K562 (cell line): ENCODE measurements around the gene NTSR1.

Source experiments
- TF ChIP-seq, protein P1 (sequence below): fragments of 250-450 bp; sonication (Bioruptor Pico); IDR thresholded peaks from 2 replicates; pipeline ENCODE4 v1.8.0; 2021; ENCODE audit warnings: borderline replicate concordance, mild to moderate bottlenecking, moderate library complexity; ENCODE audit not compliant: poor library complexity, severe bottlenecking
- TF ChIP-seq, protein P2 (sequence below), 2 experiments: fragments of 200-800 bp in 1 of 2; sonication (Bioruptor generic) in 1 of 2; sonication (generic) in 1 of 2; formaldehyde crosslinking in 1 of 2; IDR thresholded peaks in 1 of 2; conservative IDR thresholded peaks in 1 of 2; 2 replicates each; pipeline versions ENCODE4 v1.5.0 to v1.6.1; 2016 to 2020; ENCODE audit warnings: missing compliant biosample characterization in 1 of 2, missing genetic modification characterization in 1 of 2, missing genetic modification reagents in 1 of 2

DNA sequence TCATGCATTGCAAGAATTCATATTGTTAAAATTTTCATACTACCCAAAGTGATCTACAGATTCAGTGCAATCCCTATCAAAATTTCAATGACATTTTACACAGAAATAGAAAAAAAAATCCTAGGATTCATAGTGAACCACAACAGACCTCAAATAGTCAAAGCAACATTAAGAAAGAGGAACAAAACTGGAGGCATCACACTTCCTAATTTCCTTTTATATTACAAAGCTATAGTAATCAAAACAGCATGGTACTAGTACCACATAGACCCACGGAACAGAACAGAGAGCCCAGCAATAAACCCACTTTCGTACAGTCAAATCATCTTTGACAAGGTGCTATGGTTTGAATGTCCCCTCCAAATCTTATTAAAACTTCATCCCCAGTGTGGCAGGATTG, 39.7 kb downstream of the NTSR1 start:
- TF ChIP-seq, protein P1, sequence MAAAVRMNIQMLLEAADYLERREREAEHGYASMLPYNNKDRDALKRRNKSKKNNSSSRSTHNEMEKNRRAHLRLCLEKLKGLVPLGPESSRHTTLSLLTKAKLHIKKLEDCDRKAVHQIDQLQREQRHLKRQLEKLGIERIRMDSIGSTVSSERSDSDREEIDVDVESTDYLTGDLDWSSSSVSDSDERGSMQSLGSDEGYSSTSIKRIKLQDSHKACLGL (CRISPR knock-in tag), result no peak
- TF ChIP-seq, protein P2, sequence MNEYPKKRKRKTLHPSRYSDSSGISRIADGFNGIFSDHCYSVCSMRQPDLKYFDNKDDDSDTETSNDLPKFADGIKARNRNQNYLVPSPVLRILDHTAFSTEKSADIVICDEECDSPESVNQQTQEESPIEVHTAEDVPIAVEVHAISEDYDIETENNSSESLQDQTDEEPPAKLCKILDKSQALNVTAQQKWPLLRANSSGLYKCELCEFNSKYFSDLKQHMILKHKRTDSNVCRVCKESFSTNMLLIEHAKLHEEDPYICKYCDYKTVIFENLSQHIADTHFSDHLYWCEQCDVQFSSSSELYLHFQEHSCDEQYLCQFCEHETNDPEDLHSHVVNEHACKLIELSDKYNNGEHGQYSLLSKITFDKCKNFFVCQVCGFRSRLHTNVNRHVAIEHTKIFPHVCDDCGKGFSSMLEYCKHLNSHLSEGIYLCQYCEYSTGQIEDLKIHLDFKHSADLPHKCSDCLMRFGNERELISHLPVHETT (CRISPR knock-in tag; conservative IDR thresholded peaks at IDR 0.05 in 1 of 2, IDR thresholded peaks at IDR 0.05 in 1 of 2), result no peak
